Upper lobe of left lung (tissue), 6 donors: ENCODE results near the gene CUEDC1. TPM values are rescaled to one million over a fixed set of nuclear protein-coding genes. Genes with fewer than 3 reads are reported as not detected.
A peak's percentile ranks its signal among the peaks of the same experiment; 100 is the strongest.

Experiments used
- ATAC-seq, 2 donors: fragments of 200-7000 bp; cut with Tn5 transposase; one replicate each; pipeline ENCODE4 v1.9.1; 2022; ENCODE audit warnings: mild to moderate bottlenecking in 2 of 2, moderate library complexity in 2 of 2; ENCODE audit not compliant: low FRiP score in 2 of 2
- DNase-seq, 2 donors: peaks; one replicate each; pipeline ENCODE4 v3.0.0-alpha.2; 2019 to 2020
- H3K27ac ChIP-seq, 4 donors: fragments of 200-600 bp; sonication (generic); one replicate each; pipeline ENCODE4 v1.5.1; 2016 to 2019
- H3K27me3 ChIP-seq, 4 donors: fragments of 200-600 bp; sonication (generic); one replicate each; pipeline ENCODE4 v1.5.1; 2017 to 2019
- H3K36me3 ChIP-seq, 4 donors: fragments of 200-600 bp; sonication (generic); one replicate each; pipeline ENCODE4 v1.5.1; 2016 to 2019
- H3K4me1 ChIP-seq, 4 donors: fragments of 200-600 bp; sonication (generic); one replicate each; pipeline ENCODE4 v1.5.1; 2018 to 2019
- H3K4me3 ChIP-seq, 4 donors: fragments of 200-600 bp; sonication (generic); one replicate each; pipeline ENCODE4 v1.5.1; 2017 to 2019; ENCODE audit warnings: mild to moderate bottlenecking in 2 of 4, moderate library complexity in 1 of 4
- H3K9me3 ChIP-seq, 4 donors: fragments of 200-600 bp; sonication (generic); one replicate each; pipeline ENCODE4 v1.5.1; 2018 to 2019
- CTCF ChIP-seq, 6 experiments: fragments of 450-650 bp in 4 of 6; fragments of 200-600 bp in 2 of 6; sonication (generic) in 2 of 6; IDR thresholded peaks; one replicate each; pipeline ENCODE4 v1.5.1; 2016 to 2019; ENCODE audit warnings: antibody characterized with exemption in 6 of 6
- EP300 ChIP-seq, 4 donors: sonication (generic); formaldehyde crosslinking; IDR thresholded peaks; one replicate each; pipeline ENCODE4 v1.5.1; 2017; ENCODE audit warnings: antibody characterized with exemption in 4 of 4, control low read depth in 2 of 4
- POLR2A ChIP-seq, 4 donors: fragments of 450-650 bp; IDR thresholded peaks; one replicate each; pipeline ENCODE4 v1.5.1; 2016 to 2017; ENCODE audit warnings: antibody characterized with exemption in 4 of 4, mild to moderate bottlenecking in 2 of 4
- POLR2AphosphoS5 ChIP-seq, 2 donors: sonication (generic); formaldehyde crosslinking; IDR thresholded peaks; one replicate each; pipeline ENCODE4 v1.5.1; 2017; ENCODE audit warnings: antibody characterized with exemption in 2 of 2
- WGBS, 2 donors: methylation state at CpG; one replicate each; pipeline ENCODE4 v1.1.5; 2017 to 2018; 5-methylcytosine and 5-hydroxymethylcytosine counted together
- total RNA-seq, 6 donors: library from RNA; depleted of rRNA in 4 of 6; stranded (reverse); fragments of >200 nt in 4 of 6; gene quantifications; one replicate each; pipeline versions ENCODE4 v1.1.0 to v1.2.1, GENCODE V29; 2016 to 2021
- donor health status: DM: no; HTN: no; CAD: no; lungs with moderate emphysema.
- donor health status: DM: no; HTN: yes; CAD: no; lungs with severe emphysema.

CUEDC1 gene
- total RNA-seq, 6 donors from 2014 or later = 33.3 to 119 (median 54.4) TPM

DNA sequence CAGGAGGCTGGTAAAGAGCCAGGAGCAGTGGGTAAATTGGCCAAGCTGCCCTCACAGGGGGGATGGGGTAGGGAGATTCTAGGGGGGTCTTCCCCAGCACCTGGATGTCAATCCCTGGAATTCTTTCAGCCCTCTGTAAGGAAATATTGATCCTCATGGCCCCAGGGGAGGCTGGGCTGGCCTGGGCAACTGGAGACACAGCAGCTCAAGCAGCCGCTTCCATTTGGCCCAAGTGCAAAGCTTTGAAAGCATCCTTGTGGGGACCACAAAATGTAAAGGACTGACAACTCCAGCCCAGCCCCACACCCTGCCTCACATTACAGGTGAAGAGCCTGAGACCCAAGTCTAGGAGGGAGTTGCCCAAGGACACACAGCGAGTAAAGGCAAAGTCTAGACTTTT is 66.0 kb downstream of the CUEDC1 start:
- peaks cover 35 to 51% (median 43%) of the 10 kb centered on the region in 4 donors for H3K4me1 ChIP-seq
- ATAC-seq (no peak), DNase-seq (no peak)
- 98 to 100% methylated on average over 1 to 2 of the region's 2 CpGs for WGBS, 2 donors
- TF ChIP-seq EP300 (IDR thresholded peaks at IDR 0.05) (no peak), POLR2AphosphoS5 (IDR thresholded peaks at IDR 0.05) (no peak), CTCF (IDR thresholded peaks at IDR 0.05) (no peak), POLR2A (IDR thresholded peaks at IDR 0.05) (no peak)
- H3K9me3 ChIP-seq = no peaks in the 10 kb centered on the region
- no peaks in the 10 kb centered on the region for H3K27me3 ChIP-seq
- no peak overlapping the region for H3K4me3 ChIP-seq
- peaks cover 0 to 13% (median 12%) of the 10 kb centered on the region in 4 donors for H3K36me3 ChIP-seq
- peak overlapping the region; percentile 62 to 94 (median 80) for H3K27ac ChIP-seq

- Histone ChIP-seq H3K27ac (peak overlapping the region in 3 of 4 donors; percentile 30 to 94 (median 91)), H3K4me3 (no peak overlapping the region)
These were observed 66.6 kb downstream of the CUEDC1 start for GRCh38 chr17:57888311-57889216.

GRCh38 chr17:57887161-57887560 is 68.1 kb downstream of the CUEDC1 start:
- H3K27ac ChIP-seq = no peak overlapping the region
- no peak for ATAC-seq
- 88 to 91% methylated on average over 4 of the region's 4 CpGs for WGBS, 2 donors
- no peaks in the 10 kb centered on the region for H3K27me3 ChIP-seq
- H3K36me3 ChIP-seq = peaks cover 0 to 21% (median 16%) of the 10 kb centered on the region in 4 donors
- TF ChIP-seq POLR2A (IDR thresholded peaks at IDR 0.05) = no peak
- no peak for TF ChIP-seq CTCF (IDR thresholded peaks at IDR 0.05)
- TF ChIP-seq EP300 (IDR thresholded peaks at IDR 0.05) = no peak
- no peak for TF ChIP-seq POLR2AphosphoS5 (IDR thresholded peaks at IDR 0.05)
- no peak for DNase-seq
- peaks cover 17 to 31% (median 27%) of the 10 kb centered on the region in 4 donors for H3K4me1 ChIP-seq
- H3K9me3 ChIP-seq = no peaks in the 10 kb centered on the region
- H3K4me3 ChIP-seq = no peak overlapping the region

More at GRCh38 chr17:57888311-57889216, 66.6 kb downstream of the CUEDC1 start:
- H3K36me3 ChIP-seq = peaks cover 0 to 17% (median 14%) of the 10 kb centered on the region in 4 donors
- TF ChIP-seq POLR2AphosphoS5 (IDR thresholded peaks at IDR 0.05) (no peak), POLR2A (IDR thresholded peaks at IDR 0.05) (no peak), CTCF (IDR thresholded peaks at IDR 0.05) (no peak), EP300 (IDR thresholded peaks at IDR 0.05) (no peak)
- no peaks in the 10 kb centered on the region for H3K27me3 ChIP-seq
- ATAC-seq = no peak
- 83 to 90% methylated on average over 9 to 12 of the region's 12 CpGs for WGBS, 2 donors
- DNase-seq = no peak
- H3K9me3 ChIP-seq = no peaks in the 10 kb centered on the region
- peaks cover 28 to 45% (median 37%) of the 10 kb centered on the region in 4 donors for H3K4me1 ChIP-seq

- no peaks in the 10 kb centered on the region for H3K9me3 ChIP-seq
- H3K4me1 ChIP-seq = peaks cover 13 to 28% (median 21%) of the 10 kb centered on the region in 4 donors
- no peaks in the 10 kb centered on the region for H3K27me3 ChIP-seq
- ATAC-seq (no peak), DNase-seq (no peak)
- 90 to 92% methylated on average over 2 to 4 of the region's 4 CpGs for WGBS, 2 donors
- H3K36me3 ChIP-seq = peaks cover 0 to 21% (median 16%) of the 10 kb centered on the region in 4 donors
- no peak for TF ChIP-seq CTCF (IDR thresholded peaks at IDR 0.05)
- TF ChIP-seq EP300 (IDR thresholded peaks at IDR 0.05) = no peak
- TF ChIP-seq POLR2A (IDR thresholded peaks at IDR 0.05) = no peak
- no peak for TF ChIP-seq POLR2AphosphoS5 (IDR thresholded peaks at IDR 0.05)
- H3K27ac ChIP-seq = no peak overlapping the region
- H3K4me3 ChIP-seq = no peak overlapping the region
These were observed 69.2 kb downstream of the CUEDC1 start for GRCh38 chr17:57886020-57886419.
